IPS-NIHi11 (cell line): ENCODE results near the gene DAPK3.
A peak's percentile ranks its signal among the peaks of the same experiment; 100 is the strongest.
"Not testable (repeated sequence)": the region's sequence is repeated elsewhere in the genome, so short reads cannot be mapped to it uniquely, and the experiment has no call there.

Source experiments
- DNase-seq: peaks from one replicate; pipeline ENCODE4 v3.0.0; 2012; ENCODE audit warnings: mixed read lengths, low spot score

The DAPK3 gene

DNA sequence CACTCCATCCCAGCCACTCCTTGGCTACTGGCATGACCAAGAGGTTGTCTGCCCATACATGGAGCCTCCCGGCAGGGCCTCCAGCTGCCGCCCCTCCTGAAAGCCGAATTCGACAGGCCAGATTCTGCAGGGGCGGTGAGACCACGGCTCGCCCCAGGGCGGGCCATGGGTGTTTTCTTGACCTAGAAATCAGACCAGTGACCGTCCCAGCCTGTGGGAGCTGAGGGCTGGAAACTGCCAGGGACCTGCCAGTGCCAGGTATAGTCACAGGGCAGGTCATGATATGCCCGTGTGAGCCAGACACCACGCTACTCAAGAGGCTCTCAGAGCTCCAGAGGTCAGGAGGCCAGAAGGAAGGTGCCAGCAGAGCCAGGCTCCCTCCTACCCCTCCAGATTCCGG lies 16.8 kb downstream of the DAPK3 start:
- peak; percentile 35 for DNase-seq

DNA sequence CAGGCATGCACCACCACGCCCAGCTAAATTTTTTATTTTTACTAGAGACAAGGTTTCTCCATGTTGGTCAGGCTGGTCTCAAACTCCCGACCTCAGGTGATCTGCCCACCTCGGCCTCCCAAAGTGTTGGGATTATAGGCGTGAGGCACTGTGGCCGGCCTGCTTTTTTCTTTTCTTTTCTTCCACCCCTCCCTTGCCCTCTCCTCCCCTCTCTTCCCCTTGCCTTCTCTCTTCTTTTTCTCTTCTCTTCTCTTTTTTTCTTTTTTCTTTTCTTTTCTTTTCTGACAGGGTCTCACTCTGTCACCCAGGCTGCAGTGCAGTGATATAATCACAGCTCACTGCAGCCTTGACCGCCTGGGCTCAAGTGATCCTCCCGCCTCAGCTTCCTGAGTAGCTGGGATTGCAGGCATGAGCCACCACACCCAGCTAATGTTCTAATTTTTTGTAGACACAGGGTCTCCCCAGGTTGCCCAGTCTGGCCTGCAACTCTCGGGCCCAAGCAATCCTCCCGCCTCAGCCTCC lies 18.1 kb downstream of the DAPK3 start:
- DNase-seq: not testable (repeated sequence)

DNA sequence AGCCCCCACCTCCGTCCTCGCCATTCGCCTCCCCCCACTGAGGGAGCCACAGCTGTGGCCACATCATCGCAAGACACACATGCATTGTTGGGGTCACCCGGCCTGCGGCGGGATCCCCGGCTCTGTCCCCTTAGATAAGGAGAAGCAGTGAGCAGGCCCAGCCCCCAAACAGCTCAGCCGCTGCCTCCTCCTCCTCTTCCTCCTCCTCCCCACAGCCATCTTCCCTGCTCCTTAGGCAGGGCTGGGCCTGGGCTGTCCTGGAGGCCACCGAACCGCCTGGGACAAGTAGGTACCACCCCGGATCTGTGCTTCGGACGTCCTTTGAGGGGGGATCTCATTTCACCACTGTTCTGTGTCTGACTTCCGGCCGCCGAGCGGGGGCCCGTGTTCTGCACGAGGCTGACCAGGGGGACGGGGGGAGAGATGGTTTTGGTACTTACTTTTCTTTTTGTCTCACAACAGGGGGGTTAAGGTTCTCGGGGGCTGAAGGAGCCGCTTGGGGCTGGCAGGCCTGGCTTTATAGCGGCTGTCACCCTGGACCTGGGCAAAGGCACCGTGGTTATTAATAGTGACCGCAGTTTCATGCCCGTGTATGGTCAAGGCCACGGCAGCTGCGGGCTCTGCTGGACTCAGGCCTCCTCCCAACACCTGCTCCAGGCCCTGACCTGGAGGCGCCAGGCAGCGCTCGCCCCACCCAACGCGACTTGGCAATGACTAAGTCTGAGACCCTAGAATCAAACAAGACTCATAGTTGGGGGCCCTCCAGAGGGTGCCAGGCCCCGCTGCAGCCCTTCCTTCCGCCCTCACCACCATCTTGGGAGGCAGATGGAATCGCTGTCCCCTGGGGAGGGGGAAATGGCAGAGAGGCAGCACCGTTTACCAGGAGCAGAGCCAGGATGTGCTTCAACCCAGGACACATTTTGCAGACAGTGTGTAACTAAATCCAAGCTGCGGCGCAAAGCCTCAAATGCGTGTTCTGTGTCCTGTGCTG lies 19.7 kb downstream of the DAPK3 start:
- DNase-seq: no peak

DNA sequence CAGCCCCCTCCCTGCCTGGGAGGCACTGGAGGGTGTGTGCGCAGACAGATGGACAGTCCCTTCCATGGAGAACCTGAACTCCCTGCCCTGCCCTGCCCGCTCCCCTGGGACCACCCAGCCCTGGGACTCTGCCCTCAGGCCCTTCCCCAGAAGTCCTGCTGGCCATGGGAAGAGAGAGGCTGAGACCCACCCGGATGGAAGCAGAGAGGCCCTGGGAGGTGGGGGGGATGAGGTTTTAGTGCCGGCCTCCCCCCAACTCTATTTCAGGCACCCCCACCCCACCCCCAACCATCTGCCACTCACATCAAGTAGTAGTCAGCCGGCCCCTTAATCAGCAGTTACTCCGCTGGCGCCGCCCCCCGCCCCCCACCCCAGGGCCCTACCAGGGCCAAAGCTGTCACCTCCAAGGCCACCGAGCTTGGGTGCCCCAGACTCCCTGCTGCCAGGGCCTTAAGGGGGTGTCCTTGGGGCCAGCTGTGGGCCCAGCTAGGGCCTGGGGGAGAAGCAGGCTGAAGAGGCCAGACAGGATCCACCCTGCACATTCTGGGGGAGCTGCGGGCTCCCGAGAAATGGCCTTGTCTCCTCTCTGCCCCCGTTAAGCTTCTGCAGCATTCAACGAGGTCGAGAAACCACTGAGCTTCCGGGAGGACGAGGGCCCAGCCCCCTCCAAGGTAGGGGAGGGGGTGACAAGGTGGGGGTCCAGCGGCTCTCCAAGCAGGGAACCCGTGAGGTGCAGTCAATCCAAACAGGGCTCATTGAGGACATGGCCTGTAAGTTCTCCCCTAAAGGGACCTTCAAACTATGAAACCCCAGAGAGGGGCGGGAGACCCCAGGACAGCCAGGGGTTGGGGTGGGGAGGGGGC lies 20.7 kb downstream of the DAPK3 start:
- no peak for DNase-seq

DNA sequence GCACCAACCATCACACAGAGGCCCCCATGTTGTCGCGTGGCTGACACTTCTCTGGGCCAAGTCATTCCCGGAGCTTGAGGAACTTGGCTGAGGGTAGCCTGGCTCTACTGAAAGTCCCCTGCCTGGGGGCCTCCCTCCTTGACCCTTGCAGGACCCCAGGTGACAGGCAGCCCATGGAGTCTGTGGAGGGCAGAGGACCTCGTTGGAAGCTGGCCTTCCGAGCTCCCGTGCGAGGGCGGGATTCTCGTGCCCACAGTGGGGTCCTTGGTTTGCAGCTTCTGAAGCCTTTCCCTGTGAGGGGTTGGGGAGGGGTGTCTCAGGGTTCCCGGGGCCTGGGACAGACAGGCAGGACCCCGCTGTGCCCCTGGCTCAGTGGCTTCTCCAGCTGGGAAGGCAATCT lies 21.6 kb downstream of the DAPK3 start:
- no peak for DNase-seq

DNA sequence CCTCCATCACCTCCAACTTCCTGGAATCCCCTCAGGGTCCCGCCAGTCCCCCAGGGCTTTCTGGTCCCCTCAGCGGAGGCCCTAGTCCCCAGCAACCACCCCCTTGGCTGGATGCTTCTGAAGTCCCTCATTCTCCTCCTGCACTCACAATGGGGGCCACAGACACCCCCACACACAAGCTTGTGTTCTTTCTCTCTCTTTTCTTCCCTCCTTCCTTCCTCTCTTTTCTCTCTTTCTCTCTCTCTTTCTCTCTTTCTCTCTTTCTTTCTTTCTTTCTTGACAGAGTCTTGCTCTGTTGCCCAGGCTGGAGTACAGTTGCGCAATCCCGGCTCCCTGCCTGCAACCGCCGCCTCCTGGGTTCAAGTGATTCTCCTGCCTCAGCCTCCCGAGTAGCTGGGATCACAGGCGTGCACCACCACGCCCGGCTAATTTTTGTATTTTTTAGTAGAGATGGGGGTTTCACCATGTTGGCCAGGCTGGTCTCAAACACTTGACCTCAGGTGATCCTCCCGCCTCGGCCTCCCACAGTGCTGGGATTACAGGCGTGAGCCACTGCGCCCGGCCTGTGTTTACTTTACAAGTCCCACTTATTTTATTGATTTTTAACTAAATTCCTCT lies 23.5 kb downstream of the DAPK3 start:
- not testable (repeated sequence) for DNase-seq

DNA sequence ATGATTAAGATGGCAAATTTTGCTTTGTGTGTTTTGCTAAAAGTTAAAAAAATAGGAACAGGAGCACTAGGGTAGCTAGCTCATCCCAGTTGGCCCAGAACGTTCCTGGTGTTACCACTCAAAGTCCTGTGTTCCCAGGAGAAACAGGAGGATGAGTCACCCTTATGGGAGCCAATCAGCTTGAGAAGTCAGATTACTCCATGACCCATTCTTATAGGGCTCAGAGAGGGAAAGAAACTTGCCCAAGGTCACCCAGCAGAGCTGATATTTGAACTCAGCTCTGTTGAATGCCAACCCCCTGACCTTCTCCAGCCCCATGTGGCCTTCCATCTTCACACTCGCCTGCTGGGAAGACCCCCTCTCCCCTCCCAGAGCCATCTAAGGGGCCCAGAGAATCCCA lies 25.1 kb downstream of the DAPK3 start:
- no peak for DNase-seq

DNA sequence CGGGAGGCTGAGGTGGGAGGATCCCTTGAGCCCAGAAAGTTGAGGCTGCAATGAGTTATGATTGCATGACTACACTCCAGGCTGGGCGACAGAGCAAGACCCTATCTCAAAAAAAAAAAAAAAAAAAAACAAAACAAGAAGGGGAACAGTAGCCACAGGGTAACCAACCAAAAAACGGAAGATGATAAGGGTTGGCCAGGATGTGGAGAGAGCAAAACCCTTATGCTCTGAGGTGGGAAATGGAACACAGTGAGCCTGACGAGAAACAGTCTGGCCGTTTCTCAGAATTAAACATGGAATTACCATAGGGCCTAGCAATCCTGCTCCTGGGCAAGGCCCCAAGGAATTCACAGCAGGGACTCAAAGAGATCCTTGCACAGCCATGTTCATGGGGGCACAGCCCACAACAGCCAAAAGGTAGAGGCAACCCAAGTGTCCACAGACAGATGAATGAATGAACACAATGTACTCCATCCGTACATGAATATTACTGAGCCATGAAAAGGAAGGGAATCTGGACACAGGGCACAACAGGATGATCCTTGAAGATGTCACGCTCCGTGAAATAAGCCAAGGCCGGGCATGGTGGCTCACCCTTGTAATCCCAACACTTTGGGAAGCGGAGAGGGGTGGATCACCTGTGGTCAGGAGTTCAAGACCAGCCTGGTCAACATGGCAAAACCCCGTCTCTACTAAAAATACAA lies 26.7 kb downstream of the DAPK3 start:
- DNase-seq: no peak

DNA sequence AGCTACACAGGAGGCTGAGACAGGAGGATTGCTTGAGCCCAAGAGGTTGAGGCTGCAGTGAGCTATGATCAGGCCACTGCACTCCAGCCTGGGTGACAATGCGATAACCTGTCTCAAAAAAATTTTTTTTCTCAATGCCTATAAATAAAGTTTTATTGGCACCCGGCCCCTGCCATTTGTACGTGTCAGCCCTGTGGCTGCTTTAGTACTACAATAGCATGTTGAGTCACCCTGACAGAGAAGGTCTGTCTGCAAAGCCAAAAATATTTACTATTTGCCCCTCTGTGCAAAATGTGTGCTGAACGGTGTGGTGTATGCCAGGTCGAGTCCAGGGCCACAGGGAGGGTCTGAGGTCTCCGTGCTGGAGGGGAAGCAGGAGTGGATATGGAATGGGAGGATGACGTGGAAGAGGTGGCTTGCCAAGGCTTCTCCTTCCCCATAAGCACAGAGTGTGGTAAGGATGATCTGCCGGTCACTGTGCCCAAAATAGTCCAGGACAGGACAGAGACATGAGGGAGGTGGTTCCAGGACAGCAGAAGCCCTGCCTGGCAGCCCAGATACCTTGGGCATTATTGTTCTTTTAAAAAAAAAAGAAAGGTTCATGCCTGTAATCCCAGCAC lies 28.0 kb downstream of the DAPK3 start:
- no peak for DNase-seq

DNA sequence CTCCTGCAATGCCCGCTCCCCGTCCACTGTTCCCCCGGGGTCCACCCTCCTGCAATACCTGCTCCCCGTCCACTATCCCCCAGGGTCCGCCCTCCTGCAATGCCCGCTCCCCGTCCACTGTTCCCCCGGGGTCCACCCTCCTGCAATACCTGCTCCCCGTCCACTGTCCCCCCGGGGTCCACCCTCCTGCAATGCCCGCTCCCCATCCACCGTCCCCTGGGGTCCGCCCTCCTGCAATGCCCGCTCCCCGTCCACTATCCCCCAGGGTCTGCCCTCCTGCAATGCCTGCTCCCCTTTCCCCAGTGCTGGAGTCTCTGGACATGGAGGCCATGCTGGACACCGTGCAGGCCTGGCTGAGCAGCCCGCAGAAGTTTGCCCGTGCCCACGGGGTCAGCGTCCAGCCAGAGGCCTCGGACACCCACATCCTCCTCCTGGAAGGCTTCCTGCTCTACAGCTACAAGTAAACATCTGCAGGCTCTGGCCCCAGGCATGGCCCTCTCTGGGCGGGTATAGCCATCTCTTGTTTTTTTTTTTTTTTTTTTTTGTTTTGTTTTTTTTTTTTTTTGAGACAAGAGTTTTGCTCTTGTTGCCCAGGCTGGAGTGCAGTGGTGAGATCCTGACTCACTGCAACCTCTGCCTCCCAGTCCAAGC lies 32.5 kb downstream of the DAPK3 start:
- DNase-seq: not testable (repeated sequence)

DNA sequence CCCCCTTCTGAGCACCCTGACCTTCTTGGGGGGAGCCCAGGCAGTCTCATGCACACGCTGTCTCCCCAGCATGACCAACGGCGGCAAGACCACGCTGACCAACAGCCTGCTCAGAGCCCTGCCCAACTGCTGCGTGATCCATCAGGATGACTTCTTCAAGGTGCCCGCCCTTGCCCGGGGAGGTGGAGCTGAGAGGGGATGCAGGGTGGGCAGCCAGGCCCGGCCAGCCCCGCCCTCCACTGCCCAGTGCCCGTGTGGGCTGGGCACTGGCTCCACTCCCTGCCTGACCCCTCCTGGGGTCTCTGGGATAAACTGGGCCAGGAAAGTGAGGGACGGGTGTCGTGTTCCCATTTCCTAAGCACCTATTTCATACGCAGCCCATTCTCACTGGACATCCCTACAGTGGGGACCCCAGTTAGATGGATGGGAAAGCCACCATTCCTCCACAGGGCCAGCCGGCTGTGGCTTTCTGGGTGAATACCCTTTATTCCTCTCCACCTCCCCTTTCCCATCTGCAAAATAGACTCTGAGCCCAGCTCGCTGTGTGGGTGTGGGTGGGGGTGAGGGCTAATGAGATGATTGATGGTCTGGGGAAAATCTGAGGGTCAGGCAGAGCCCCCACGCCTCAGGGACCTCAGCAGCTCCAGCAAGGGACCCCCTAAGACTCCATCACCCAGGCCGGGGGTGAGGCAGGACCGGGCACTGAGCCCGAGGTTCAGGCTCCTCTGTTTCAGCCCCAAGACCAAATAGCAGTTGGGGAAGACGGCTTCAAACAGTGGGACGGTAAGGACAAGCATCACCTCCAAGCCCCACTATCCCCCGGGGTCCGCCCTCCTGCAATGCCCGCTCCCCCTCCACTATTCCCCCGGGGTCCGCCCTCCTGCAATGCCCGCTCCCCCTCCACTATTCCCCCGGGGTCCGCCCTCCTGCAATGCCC lies 34.1 kb downstream of the DAPK3 start:
- DNase-seq: no peak

DNA sequence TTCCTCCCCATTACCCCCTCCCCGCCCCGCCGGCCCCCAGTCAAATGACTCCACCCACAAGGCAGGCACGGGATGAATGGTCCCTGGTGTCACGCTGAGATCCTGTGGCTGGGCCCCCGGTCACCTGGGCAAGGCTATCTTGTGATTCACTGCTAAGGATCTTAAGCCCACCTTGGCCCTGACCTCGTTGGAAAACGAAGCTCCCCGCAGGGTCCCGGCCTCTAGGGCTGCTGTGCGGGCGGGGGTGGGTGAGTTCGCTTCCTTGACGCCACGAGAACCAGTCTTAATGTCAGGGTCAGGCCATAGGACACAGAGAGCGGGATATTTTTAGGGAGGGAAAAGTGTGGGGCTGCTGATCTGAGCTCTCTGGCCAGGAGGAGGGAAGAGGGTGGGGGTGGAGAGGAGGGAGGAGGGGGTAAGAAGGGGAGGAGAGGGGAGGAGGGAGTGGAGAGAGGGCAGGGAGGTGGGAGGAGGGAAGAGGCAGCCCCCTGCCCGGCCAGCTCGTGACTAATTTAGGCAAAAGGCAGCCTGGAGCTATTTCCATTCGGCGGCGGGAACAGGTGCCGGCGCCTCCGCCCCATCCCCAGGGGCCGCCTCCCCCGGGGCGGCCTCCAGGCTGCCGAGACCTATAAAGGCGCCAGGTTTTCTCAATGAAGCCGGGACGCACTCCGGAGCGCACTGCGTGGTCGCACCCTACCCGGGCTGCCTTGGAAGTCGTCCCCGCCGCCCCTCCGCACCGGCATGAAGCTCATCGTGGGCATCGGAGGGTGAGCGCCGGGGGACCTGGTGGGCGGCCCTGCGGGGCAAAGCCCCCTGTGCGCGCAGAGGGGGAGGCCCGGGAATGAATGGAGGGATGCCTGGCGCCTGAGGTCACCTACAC lies 37.7 kb downstream of the DAPK3 start, which contains the start of gene NMRK2:
Gene NMRK2, plus strand, starts transcription at position 139 of the 880 bp plus-strand sequence. Its CDS starts 603 bp downstream, at position 742.
- peak; percentile 95 for DNase-seq

DNA sequence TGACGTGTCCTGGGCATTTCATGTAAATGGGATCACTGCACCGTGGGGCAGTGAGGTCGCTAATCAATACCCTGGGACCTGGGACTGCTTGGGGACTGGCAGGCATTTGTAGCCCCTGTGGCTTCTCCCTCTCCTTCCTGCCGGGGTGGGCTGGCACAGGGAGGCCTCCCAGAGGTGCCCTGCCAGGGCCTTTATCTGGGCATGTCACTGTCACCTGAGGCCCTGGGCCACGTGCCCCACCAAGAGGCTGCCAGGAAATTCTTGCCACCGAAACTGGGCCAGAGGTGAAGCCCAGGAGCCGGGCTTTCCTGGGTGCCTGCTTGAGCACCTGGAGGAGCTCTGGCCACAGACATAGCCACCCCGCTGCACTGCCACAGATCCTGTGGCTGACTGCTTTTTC lies 39.9 kb downstream of the DAPK3 start:
- DNase-seq: no peak

DNA sequence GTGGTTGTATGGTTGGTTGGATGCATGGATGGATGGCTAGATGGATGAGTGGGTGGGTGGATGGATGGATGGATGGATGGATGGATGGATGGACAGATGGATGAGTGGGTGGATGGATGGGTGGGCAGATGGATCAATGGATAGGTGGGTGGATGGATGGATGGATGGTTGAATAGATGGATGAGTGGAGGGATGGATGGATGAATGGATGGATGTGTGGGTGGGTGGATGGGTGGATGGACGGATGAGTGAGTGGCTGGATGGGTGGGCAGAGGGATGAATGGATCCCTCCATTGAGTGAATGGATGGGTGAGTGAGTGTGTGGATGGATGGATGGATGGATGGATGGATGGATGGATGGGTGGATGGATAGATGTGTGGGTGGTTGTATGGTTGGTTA lies 47.0 kb downstream of the DAPK3 start:
- no peak for DNase-seq

DNA sequence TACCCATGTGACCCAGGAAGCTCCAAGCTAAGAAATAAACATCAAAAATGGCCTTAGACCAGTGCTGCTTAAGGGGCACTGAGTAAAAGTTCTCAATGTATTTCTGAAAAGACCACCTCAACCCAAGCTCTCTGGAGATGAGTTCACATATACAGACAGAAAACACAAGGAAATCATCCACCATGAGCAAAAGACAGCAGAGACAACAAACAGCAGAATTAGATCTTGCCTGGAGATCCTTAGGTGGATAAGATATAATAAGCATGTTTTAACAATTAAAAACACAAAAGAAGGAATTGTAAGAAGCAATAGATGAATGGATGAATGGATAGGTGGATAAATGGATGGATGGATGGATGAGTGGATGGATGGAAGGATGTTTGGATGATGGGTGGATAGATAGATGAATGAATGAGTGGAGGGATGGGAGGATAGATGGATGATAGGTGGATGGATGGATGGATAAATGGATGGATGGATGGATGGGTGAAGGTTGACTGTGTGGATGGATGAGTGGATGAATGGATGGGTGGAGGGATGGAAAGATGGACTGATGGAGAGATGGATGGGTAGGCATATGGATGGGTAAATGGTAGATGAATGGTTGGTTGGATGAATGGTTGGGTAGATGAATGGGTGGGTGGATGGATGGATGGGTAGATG lies 47.7 kb downstream of the DAPK3 start:
- no peak for DNase-seq

DNA sequence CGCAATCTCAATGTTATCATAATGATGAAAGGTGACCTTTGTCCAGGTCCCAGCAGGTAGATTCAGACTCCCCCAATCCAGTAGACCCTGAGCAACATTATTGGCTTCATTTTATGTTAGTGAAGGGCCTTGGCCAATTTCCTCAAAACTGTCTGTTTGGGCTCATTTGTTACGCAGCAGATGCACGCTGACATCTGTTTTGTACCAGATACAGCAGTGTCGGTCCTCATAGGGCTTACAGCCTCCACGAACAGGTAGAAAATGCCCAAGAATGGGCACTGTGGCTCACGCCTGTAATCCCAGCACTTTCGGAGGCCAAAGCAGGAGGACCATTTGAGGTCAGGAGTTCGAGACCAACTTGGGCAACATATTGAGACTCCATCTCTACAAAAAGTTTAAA lies 51.1 kb downstream of the DAPK3 start:
- no peak for DNase-seq

DNA sequence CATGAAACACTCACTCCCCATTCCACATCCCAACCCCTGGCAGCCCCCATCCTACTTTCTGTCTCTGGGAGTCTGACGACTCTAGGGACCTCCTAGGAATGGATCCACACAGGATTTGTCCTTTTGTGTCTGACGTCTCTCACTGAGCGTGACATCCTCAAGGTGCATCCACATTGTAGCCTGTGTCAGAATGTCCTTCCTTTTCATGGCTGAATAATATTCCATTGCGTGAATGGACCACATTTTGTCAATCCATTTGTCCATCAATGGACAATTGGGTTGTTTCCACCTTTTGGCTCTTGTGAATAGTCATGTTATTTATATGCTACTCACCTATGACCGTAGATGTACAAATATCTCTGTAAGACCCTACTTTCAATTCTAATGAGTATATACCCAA lies 54.9 kb downstream of the DAPK3 start:
- DNase-seq: no peak

DNA sequence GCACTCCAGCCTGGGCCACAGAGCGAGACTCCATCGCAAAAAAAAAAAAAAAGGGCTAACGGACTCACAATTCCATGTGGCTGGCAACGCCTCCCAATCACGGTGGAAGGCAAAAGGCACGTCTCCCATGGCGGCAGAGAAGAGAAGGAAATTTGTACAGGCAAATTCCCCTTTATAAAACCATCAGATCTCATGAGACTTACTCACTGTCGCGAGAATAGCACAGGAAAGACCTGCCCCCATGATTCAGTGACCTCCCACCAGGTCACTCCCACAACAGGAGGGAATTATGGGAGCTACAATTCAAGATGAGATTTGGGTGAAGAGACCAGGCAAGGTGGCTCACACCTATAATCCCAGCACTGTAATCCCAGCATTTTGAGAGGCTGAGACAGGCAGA lies 56.7 kb downstream of the DAPK3 start:
- DNase-seq: no peak
